Hepatocyte (in vitro differentiated cells): ENCODE measurements around the gene C2CD3.

ENCODE experiments used
- EZH2phosphoT487 ChIP-seq: fragments of 200-600 bp; sonication (generic); IDR thresholded peaks from one replicate; pipeline ENCODE4 v1.6.1; 2018; ENCODE audit warnings: antibody characterized with exemption, mild to moderate bottlenecking, low read depth, moderate library complexity; ENCODE audit not compliant: unreplicated experiment, severe bottlenecking
- TF ChIP-seq, protein P1 (sequence below): fragments of 200-600 bp; sonication (generic); IDR thresholded peaks from 2 replicates; pipeline ENCODE4 v1.5.1; 2016; ENCODE audit warnings: antibody characterized with exemption, mild to moderate bottlenecking; ENCODE audit not compliant: poor library complexity

DNA sequence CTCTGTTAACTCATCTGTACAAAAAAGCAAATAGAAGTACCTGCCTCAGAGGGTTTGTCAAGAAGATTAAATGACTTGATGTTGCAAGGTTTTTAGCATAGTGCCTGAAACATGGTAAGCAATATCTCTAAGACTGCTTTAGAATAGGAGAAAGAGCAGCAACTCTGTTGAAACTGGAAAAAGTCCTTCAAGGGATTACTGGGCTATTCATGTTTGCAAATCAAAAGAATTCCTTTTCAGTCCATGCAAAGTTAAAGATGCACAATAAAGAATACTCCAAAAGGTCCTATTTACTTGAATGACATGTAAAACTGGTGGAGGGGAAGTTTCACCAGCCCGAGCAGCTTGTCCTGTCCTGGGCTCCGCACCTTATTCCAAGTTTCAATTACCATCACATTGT lies 70.6 kb downstream of the C2CD3 start:
- TF ChIP-seq, protein P1, sequence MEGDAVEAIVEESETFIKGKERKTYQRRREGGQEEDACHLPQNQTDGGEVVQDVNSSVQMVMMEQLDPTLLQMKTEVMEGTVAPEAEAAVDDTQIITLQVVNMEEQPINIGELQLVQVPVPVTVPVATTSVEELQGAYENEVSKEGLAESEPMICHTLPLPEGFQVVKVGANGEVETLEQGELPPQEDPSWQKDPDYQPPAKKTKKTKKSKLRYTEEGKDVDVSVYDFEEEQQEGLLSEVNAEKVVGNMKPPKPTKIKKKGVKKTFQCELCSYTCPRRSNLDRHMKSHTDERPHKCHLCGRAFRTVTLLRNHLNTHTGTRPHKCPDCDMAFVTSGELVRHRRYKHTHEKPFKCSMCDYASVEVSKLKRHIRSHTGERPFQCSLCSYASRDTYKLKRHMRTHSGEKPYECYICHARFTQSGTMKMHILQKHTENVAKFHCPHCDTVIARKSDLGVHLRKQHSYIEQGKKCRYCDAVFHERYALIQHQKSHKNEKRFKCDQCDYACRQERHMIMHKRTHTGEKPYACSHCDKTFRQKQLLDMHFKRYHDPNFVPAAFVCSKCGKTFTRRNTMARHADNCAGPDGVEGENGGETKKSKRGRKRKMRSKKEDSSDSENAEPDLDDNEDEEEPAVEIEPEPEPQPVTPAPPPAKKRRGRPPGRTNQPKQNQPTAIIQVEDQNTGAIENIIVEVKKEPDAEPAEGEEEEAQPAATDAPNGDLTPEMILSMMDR = no peak
- no peak for TF ChIP-seq EZH2phosphoT487
